DMS53 (cell line): ENCODE data around the gene RBM15.

ENCODE experiments used
- DNase-seq: peaks from one replicate; lab custom pipeline; 2025; lab: John Stamatoyannopoulos, UW

RBM15 gene

GRCh38 chr1:110338886-110339406 is at the start of gene RBM15:
RBM15 (plus strand) TSS chr1:110339377; CDS start chr1:110339406, 29 bp downstream.
- peak; percentile 100 for DNase-seq

GRCh38 chr1:110291241-110292030 is 47.7 kb upstream of the RBM15 start:
- peak; percentile 53 for DNase-seq

- DNase-seq = peak; percentile 84
Measured at GRCh38 chr1:110292031-110292741, 47.0 kb upstream of the RBM15 start.

- DNase-seq = no peak
Measured at GRCh38 chr1:110293601-110294104, 45.5 kb upstream of the RBM15 start.

GRCh38 chr1:110294308-110294707 is 44.9 kb upstream of the RBM15 start:
- no peak for DNase-seq

GRCh38 chr1:110298991-110299390 is 40.2 kb upstream of the RBM15 start:
- no peak for DNase-seq

GRCh38 chr1:110300412-110301085 is 38.6 kb upstream of the RBM15 start:
- DNase-seq = no peak

GRCh38 chr1:110302836-110303235 is 36.3 kb upstream of the RBM15 start:
- no peak for DNase-seq

- DNase-seq = no peak
Measured at GRCh38 chr1:110305900-110306420, 33.2 kb upstream of the RBM15 start.

- no peak for DNase-seq
Measured at GRCh38 chr1:110307239-110307974, 31.8 kb upstream of the RBM15 start.

GRCh38 chr1:110308247-110308646 is 30.9 kb upstream of the RBM15 start:
- no peak for DNase-seq

- peak; percentile 12 for DNase-seq
Measured at GRCh38 chr1:110309139-110309538, 30.0 kb upstream of the RBM15 start.

GRCh38 chr1:110309767-110310166 is 29.4 kb upstream of the RBM15 start:
- no peak for DNase-seq

- no peak for DNase-seq
Measured at GRCh38 chr1:110310300-110310699, 28.9 kb upstream of the RBM15 start.

GRCh38 chr1:110312188-110313121 is 26.7 kb upstream of the RBM15 start:
- DNase-seq = peak; percentile 89

GRCh38 chr1:110316735-110317134 is 22.4 kb upstream of the RBM15 start:
- no peak for DNase-seq

- no peak for DNase-seq
Measured at GRCh38 chr1:110318046-110318445, 21.1 kb upstream of the RBM15 start.

- peak; percentile 58 for DNase-seq
Measured at GRCh38 chr1:110319332-110320167, 19.6 kb upstream of the RBM15 start.

- no peak for DNase-seq
Measured at GRCh38 chr1:110320168-110320518, 19.0 kb upstream of the RBM15 start.
